LNCaP clone FGC (cell line): ENCODE results near the gene NEBL.

Experiments
- DNase-seq: peaks from one replicate; pipeline ENCODE4 v3.0.0-alpha.2; 2011; ENCODE audit warnings: low read depth
- H3K4me3 ChIP-seq: 2 replicates; pipeline ENCODE4 v1.5.1; 2011; ENCODE audit warnings: mild to moderate bottlenecking, low read depth, low read length, control low read depth
- TF ChIP-seq, protein P1 (sequence below): IDR thresholded peaks from 2 replicates; pipeline ENCODE4 v1.5.1; 2012; ENCODE audit warnings: mild to moderate bottlenecking; ENCODE audit not compliant: control insufficient read depth, insufficient read depth; ENCODE audit errors: extremely low read depth

The NEBL gene

DNA sequence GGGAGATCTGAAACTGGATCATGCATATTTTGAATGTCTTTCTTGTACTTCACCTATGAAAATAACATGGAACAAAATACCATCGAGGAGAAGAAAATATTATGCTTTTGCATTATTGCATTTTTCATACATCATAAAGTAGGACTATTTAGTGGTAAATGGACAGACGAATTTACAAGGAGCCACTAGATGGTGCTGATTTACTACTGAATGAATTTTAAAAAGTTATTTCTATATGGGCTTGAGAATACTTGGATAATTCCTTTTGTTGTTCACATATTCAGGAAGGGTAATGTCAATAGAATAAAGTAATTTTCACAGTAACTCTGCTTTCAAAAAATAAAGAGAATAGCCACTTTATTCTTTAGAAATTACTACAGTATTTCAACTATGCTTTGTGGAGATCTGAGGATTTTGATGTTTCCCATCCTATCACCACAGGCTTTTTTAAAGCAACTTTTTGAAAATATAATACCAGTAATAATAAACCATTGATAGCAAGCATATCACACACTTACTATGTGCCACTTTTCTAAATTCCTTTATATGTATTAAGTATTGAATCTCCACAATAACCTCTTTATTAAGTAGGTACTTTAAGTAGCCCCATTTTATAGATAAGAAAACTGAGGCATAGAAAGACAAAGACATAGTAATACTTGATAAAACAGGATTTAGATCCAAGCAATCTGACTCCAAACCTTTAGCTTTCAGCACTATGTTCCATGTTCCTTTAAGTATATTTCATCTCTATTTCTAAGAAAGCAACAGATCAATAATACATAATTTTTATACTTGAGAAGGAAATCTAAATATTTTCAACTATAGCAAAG, 38.6 kb downstream of the NEBL start:
- no peak for DNase-seq
- H3K4me3 ChIP-seq, result no peak overlapping the region
- TF ChIP-seq, protein P1, sequence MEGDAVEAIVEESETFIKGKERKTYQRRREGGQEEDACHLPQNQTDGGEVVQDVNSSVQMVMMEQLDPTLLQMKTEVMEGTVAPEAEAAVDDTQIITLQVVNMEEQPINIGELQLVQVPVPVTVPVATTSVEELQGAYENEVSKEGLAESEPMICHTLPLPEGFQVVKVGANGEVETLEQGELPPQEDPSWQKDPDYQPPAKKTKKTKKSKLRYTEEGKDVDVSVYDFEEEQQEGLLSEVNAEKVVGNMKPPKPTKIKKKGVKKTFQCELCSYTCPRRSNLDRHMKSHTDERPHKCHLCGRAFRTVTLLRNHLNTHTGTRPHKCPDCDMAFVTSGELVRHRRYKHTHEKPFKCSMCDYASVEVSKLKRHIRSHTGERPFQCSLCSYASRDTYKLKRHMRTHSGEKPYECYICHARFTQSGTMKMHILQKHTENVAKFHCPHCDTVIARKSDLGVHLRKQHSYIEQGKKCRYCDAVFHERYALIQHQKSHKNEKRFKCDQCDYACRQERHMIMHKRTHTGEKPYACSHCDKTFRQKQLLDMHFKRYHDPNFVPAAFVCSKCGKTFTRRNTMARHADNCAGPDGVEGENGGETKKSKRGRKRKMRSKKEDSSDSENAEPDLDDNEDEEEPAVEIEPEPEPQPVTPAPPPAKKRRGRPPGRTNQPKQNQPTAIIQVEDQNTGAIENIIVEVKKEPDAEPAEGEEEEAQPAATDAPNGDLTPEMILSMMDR, result peak; percentile 53

- TF ChIP-seq, protein P1, result no peak
- DNase-seq, result no peak
- H3K4me3 ChIP-seq, result no peak overlapping the region
These were observed 40.6 kb downstream of the NEBL start for GRCh38 chr10:20856484-20856883.

DNA sequence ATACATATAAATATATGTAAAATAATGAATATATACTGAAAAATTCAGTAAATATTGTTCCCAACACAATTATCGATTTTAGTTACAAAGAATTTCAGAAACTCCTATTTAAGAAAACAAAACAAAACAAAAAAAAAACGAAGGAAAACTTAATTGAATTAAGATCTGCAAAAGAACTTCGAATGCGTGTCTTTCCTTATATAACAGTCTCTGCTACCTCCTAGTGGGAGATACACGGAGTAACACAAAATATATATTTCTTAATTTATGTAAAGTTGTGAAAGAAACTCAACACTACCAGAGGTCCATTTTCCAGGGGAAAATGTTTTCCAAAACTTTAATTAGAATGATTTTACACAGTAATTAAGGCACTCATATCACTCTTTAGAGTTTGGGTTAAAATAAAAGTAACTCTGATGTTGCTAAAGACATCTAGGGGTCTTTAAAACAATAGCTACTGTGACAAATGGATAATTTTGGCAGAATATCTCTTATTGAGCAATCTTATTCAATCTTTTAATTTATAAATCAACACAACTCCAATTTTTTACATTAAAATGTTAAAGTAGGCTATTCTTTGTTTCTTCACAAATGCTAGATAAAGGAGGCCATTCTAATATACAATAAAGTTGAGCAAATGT, 41.6 kb downstream of the NEBL start:
- H3K4me3 ChIP-seq, result no peak overlapping the region
- TF ChIP-seq, protein P1, result peak; percentile 60
- no peak for DNase-seq

- DNase-seq, result no peak
- no peak overlapping the region for H3K4me3 ChIP-seq
- TF ChIP-seq, protein P1, result no peak
These were observed 43.8 kb downstream of the NEBL start for GRCh38 chr10:20853276-20853675.

GRCh38 chr10:20852303-20852702, 44.8 kb downstream of the NEBL start:
- DNase-seq, result no peak
- no peak overlapping the region for H3K4me3 ChIP-seq
- TF ChIP-seq, protein P1, result no peak

DNA sequence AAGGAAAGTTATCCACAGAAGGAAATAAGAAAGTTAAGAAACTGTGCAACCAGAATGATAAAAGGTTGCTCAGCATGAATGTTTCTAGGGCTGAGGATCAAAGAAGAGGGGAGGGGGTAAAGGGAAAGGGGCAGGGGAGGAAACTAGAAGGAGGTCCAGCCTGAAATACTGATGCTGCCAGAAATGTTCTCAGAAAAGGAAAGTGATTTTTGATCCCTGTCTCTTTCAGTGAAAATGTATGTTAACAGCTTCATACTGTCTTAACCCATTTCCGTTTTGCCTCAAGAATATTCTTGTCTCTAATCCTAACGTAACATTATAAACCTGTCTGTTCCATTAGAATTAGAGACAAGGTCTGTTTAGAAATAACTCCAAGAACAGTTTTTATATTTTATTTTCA, 49.6 kb downstream of the NEBL start:
- no peak overlapping the region for H3K4me3 ChIP-seq
- DNase-seq, result no peak
- TF ChIP-seq, protein P1, result no peak
